Measurements from ENCODE around the gene CAPN2.

CAPN2 gene

GRCh38 chr1:223755432-223755792, 43.1 kb downstream of the CAPN2 start:
- Histone ChIP-seq H3K27ac (replicated peaks) (no peak overlapping the region), H3K4me3 (replicated peaks; ENCODE audit: insufficient read depth, low read length) (no peak overlapping the region), H3K27me3 (ENCODE audit: insufficient read depth, poor library complexity, severe bottlenecking) (no peaks in the 10 kb centered on the region)
- DNase-seq (ENCODE audit: low read depth in 1 of 2, low spot score in 1 of 2): no peak
- no peak for TF ChIP-seq SPI1 (IDR thresholded peaks at IDR 0.05; ENCODE audit: borderline replicate concordance, low read depth)
- no peak for TF ChIP-seq POLR2AphosphoS5 (IDR thresholded peaks at IDR 0.05; ENCODE audit: low read depth)
- no peak for TF ChIP-seq GABPA (IDR thresholded peaks at IDR 0.05; ENCODE audit: low read depth)

- no peak overlapping the region for H3K27ac ChIP-seq (replicated peaks)
- TF ChIP-seq GABPA (IDR thresholded peaks at IDR 0.05; ENCODE audit: low read depth): no peak
- TF ChIP-seq, protein P1, sequence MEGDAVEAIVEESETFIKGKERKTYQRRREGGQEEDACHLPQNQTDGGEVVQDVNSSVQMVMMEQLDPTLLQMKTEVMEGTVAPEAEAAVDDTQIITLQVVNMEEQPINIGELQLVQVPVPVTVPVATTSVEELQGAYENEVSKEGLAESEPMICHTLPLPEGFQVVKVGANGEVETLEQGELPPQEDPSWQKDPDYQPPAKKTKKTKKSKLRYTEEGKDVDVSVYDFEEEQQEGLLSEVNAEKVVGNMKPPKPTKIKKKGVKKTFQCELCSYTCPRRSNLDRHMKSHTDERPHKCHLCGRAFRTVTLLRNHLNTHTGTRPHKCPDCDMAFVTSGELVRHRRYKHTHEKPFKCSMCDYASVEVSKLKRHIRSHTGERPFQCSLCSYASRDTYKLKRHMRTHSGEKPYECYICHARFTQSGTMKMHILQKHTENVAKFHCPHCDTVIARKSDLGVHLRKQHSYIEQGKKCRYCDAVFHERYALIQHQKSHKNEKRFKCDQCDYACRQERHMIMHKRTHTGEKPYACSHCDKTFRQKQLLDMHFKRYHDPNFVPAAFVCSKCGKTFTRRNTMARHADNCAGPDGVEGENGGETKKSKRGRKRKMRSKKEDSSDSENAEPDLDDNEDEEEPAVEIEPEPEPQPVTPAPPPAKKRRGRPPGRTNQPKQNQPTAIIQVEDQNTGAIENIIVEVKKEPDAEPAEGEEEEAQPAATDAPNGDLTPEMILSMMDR (IDR thresholded peaks at IDR 0.05; ENCODE audit: insufficient read depth, low read length): no peak
- TF ChIP-seq POLR2AphosphoS5 (IDR thresholded peaks at IDR 0.05; ENCODE audit: low read depth): no peak
- no peaks in the 10 kb centered on the region for H3K27me3 ChIP-seq (ENCODE audit: insufficient read depth, poor library complexity, severe bottlenecking)
- DNase-seq (ENCODE audit: low read depth in 1 of 2, low spot score in 1 of 2): no peak
- H3K4me3 ChIP-seq (replicated peaks; ENCODE audit: insufficient read depth, low read length): no peak overlapping the region
These were observed 43.8 kb downstream of the CAPN2 start for GRCh38 chr1:223755992-223756775.

DNA sequence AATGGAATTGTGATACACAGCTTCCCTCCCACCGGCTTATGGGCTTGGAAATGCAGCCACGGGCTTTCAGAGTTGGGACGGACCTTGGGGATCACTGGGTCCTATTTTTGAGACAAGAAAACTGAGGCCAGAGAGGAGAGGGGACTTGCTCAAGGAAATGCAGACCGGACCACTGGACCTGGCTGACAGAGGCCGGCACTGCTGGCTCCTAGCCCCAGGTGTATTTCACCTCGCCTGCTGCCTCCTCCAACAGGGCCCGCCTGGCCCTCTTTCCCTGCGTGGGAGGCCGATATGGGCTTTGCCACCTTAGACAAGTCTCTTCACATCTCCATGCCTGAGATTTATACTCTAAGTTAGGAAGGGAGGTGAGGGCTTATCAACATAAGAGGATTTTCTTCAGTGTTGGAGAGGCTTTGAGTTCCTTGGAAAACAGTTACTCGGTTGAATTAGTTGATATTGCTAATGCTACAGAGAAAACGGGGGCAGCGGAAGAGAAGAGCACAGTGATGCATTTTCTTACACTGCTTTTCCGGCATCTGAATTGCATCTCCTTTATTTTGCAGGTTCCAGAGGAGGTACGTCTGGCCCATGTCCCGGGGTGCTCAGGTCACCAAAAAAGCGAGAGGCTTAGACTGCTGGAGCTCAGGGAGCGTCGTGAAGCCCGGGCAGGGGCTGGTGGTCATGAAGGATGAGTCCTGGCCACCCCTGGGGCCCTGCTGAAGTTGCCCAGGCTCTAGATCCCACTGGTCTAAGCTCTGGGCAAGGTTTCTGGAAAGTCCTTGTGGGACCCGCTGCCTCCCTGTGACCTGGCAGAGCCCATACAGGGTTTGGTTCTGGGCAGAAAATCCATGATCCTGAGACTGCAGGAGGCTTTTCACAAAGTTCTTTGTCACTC, 44.7 kb downstream of the CAPN2 start:
- no peak for DNase-seq (ENCODE audit: low read depth in 1 of 2, low spot score in 1 of 2)
- Histone ChIP-seq H3K4me3 (replicated peaks; ENCODE audit: insufficient read depth, low read length) (no peak overlapping the region), H3K27me3 (ENCODE audit: insufficient read depth, poor library complexity, severe bottlenecking) (no peaks in the 10 kb centered on the region), H3K27ac (replicated peaks) (no peak overlapping the region)
- no peak for TF ChIP-seq GABPA (IDR thresholded peaks at IDR 0.05; ENCODE audit: low read depth)
- TF ChIP-seq, protein P1 (IDR thresholded peaks at IDR 0.05; ENCODE audit: insufficient read depth, low read length): no peak
- TF ChIP-seq REST (IDR thresholded peaks at IDR 0.05; ENCODE audit: insufficient replicate concordance, low read depth): no peak
- no peak for TF ChIP-seq POLR2AphosphoS5 (IDR thresholded peaks at IDR 0.05; ENCODE audit: low read depth)
- TF ChIP-seq SPI1 (IDR thresholded peaks at IDR 0.05; ENCODE audit: borderline replicate concordance, low read depth): no peak

DNA sequence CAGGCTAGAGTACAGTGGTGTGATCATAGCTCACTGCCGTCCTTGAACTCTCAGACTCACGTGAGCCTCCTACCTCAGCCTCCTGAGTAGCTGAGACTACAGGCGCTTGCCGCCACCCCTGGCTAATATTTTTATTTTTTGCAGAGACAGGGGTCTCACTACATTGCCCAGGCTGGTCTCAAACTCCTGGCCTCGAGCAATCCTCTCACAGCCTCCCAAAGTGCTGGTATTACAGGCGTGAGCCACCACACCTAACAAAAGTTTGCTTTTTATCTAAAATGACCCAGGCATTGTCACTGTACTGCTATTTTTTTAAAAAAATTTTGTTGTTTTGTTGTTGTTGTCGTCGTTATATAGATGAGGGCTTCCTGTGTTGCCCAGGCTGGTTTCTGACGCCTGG, 46.4 kb downstream of the CAPN2 start:
- TF ChIP-seq, protein P1 (IDR thresholded peaks at IDR 0.05; ENCODE audit: insufficient read depth, low read length): no peak
- TF ChIP-seq SPI1 (IDR thresholded peaks at IDR 0.05; ENCODE audit: borderline replicate concordance, low read depth) (no peak), REST (IDR thresholded peaks at IDR 0.05; ENCODE audit: insufficient replicate concordance, low read depth) (no peak), GABPA (IDR thresholded peaks at IDR 0.05; ENCODE audit: low read depth) (no peak), POLR2AphosphoS5 (IDR thresholded peaks at IDR 0.05; ENCODE audit: low read depth) (no peak)
- Histone ChIP-seq H3K27me3 (ENCODE audit: insufficient read depth, poor library complexity, severe bottlenecking) (no peaks in the 10 kb centered on the region), H3K27ac (replicated peaks) (no peak overlapping the region), H3K4me3 (replicated peaks; ENCODE audit: insufficient read depth, low read length) (no peak overlapping the region)
- DNase-seq (ENCODE audit: low read depth in 1 of 2, low spot score in 1 of 2): no peak
